Osteoblast (primary cell): ENCODE results near the gene ZDHHC18. TPM values are rescaled to one million over a fixed set of nuclear protein-coding genes. Genes with fewer than 3 reads are reported as not detected.

Experiments
- DNase-seq: peaks from one replicate; pipeline ENCODE4 v3.0.0; 2011; ENCODE audit warnings: low spot score, mixed read lengths; ENCODE audit not compliant: insufficient read length; ENCODE audit errors: missing footprints
- H2AFZ ChIP-seq: 2 replicates; pipeline ENCODE4 v1.6.0; 2011; ENCODE audit warnings: mild to moderate bottlenecking, low read length
- H3K27ac ChIP-seq: 2 replicates; pipeline ENCODE4 v1.5.1; 2011; ENCODE audit warnings: mild to moderate bottlenecking, low read depth, low read length, moderate library complexity
- H3K27me3 ChIP-seq: 2 replicates; pipeline ENCODE4 v1.6.0; 2012; ENCODE audit warnings: mild to moderate bottlenecking, control low read depth, inconsistent platforms, low read length, moderate library complexity; ENCODE audit not compliant: insufficient read depth
- H3K36me3 ChIP-seq: 2 replicates; pipeline ENCODE4 v1.5.1; 2011; ENCODE audit warnings: mild to moderate bottlenecking, low read length, control low read depth, moderate library complexity; ENCODE audit not compliant: insufficient read depth
- H3K4me1 ChIP-seq: 2 replicates; pipeline ENCODE4 v1.5.1; 2011; ENCODE audit warnings: mild to moderate bottlenecking, low read length, control low read depth, moderate library complexity; ENCODE audit not compliant: insufficient read depth
- H3K4me2 ChIP-seq: 2 replicates; pipeline ENCODE4 v1.6.0; 2011; ENCODE audit warnings: mild to moderate bottlenecking, low read length; ENCODE audit not compliant: insufficient read depth
- H3K4me3 ChIP-seq: fragments of 200-600 bp; sonication (generic); 3 replicates; pipeline ENCODE4 v1.5.1; 2012; ENCODE audit warnings: mild to moderate bottlenecking, low read length, inconsistent platforms; ENCODE audit not compliant: insufficient read depth
- H3K79me2 ChIP-seq: 2 replicates; pipeline ENCODE4 v1.6.0; 2012; ENCODE audit warnings: mild to moderate bottlenecking, low read length, control low read depth, inconsistent platforms; ENCODE audit not compliant: insufficient read depth
- H3K9me3 ChIP-seq: 2 replicates; pipeline ENCODE4 v1.5.1; 2011; ENCODE audit warnings: low read depth, low read length, control low read depth
- H4K20me1 ChIP-seq: 2 replicates; pipeline ENCODE4 v1.6.0; 2012; ENCODE audit warnings: mild to moderate bottlenecking, low read length, control low read depth; ENCODE audit not compliant: insufficient read depth
- CTCF ChIP-seq: IDR thresholded peaks from 2 replicates; pipeline ENCODE4 v1.5.1; 2011; ENCODE audit warnings: mild to moderate bottlenecking, low read depth, low read length, moderate library complexity; ENCODE audit errors: extremely low read depth
- total RNA-seq: library from RNA; depleted of rRNA; stranded (reverse); fragments of >200 nt; gene quantifications from 2 replicates; pipeline ENCODE4 v1.2.3, GENCODE V29; 2012

The ZDHHC18 gene
- total RNA-seq, result 6.2 and 7.6 TPM in 2 replicates

- peak; percentile 99 for DNase-seq
- Histone ChIP-seq H3K27ac (peak within 1 kb of the TSS; percentile 51), H3K27me3 (no peaks in the 10 kb centered on the region), H3K4me1 (peaks cover 30% of the 10 kb centered on the region), H4K20me1 (peaks cover 25% of the 10 kb centered on the region), H3K79me2 (peaks cover 47% of the 10 kb centered on the region), H3K36me3 (peaks cover 6% of the 10 kb centered on the region), H2AFZ (peak within 1 kb of the TSS; percentile 98), H3K9me3 (no peaks in the 10 kb centered on the region), H3K4me3 (peak within 1 kb of the TSS; percentile 81), H3K4me2 (peak within 1 kb of the TSS; percentile 91)
- TF ChIP-seq CTCF, result no peak
These were observed at the start of gene ZDHHC18 for GRCh38 chr1:26826261-26827105. TSS of gene ZDHHC18 (plus strand) at chr1:26826688. CDS start at chr1:26826805, 117 bp downstream.

- no peak for DNase-seq
- H3K27ac ChIP-seq, result no peak overlapping the region
- peaks cover 5% of the 10 kb centered on the region for H4K20me1 ChIP-seq
- H3K4me1 ChIP-seq, result peaks cover 16% of the 10 kb centered on the region
- peaks cover 46% of the 10 kb centered on the region for H3K79me2 ChIP-seq
- no peak overlapping the region for H3K4me3 ChIP-seq
- H3K36me3 ChIP-seq, result peaks cover 88% of the 10 kb centered on the region
- TF ChIP-seq CTCF, result no peak
- H3K27me3 ChIP-seq, result no peaks in the 10 kb centered on the region
- no peak overlapping the region for H2AFZ ChIP-seq
- H3K9me3 ChIP-seq, result no peaks in the 10 kb centered on the region
- no peak overlapping the region for H3K4me2 ChIP-seq
These were observed 47.3 kb upstream of the ZDHHC18 start for GRCh38 chr1:26779098-26779668.

GRCh38 chr1:26780344-26780957, 46.0 kb upstream of the ZDHHC18 start:
- Histone ChIP-seq H3K27ac (peak overlapping the region; percentile 13), H4K20me1 (peaks cover 5% of the 10 kb centered on the region), H3K79me2 (peaks cover 35% of the 10 kb centered on the region), H3K9me3 (no peaks in the 10 kb centered on the region), H2AFZ (no peak overlapping the region), H3K4me2 (no peak overlapping the region), H3K4me1 (peaks cover 23% of the 10 kb centered on the region), H3K4me3 (no peak overlapping the region), H3K27me3 (no peaks in the 10 kb centered on the region), H3K36me3 (peaks cover 76% of the 10 kb centered on the region)
- no peak for TF ChIP-seq CTCF
- DNase-seq, result peak; percentile 43
